ENCODE results near the gene TSPAN14. TPM values are rescaled to one million over a fixed set of nuclear protein-coding genes. Genes with fewer than 3 reads are reported as not detected.

Gene TSPAN14
- total and polyA plus RNA-seq, 2 donors (not counting 1 experiment from before 2014, with no cell fraction given) = 12.1 to 50.0 TPM

GRCh38 chr10:80535671-80536360, 81.7 kb downstream of the TSPAN14 start:
- DNase-seq (ENCODE audit: low read depth in 2 of 2) = peak; percentile 14 to 41
- Histone ChIP-seq H3K9ac (ENCODE audit: insufficient read depth, low read length) (no peak overlapping the region), H3K9me3 (ENCODE audit: control insufficient read depth, insufficient read depth, low read depth, low read length) (no peaks in the 10 kb centered on the region), H2AFZ (ENCODE audit: low read length) (peak overlapping the region; percentile 39), H3K36me3 (ENCODE audit: control insufficient read depth, insufficient read depth, low read length) (no peaks in the 10 kb centered on the region), H3K4me3 (replicated peaks in 1 of 4; ENCODE audit: control extremely low read depth in 1 of 4, insufficient read depth in 1 of 4, low read depth in 3 of 4, low read length in 4 of 4) (peak overlapping the region in 3 of 4 experiments; percentile 10 to 45 (median 17)), H3K4me2 (ENCODE audit: extremely low read depth, insufficient read depth, low read length) (no peak overlapping the region), H3K79me2 (ENCODE audit: control insufficient read depth, insufficient read depth, low read length) (no peaks in the 10 kb centered on the region), H3K27me3 (ENCODE audit: control insufficient read depth, insufficient read depth, low read length) (no peaks in the 10 kb centered on the region), H3K27ac (ENCODE audit: insufficient read depth, low read length) (no peak overlapping the region), H3K4me1 (ENCODE audit: control insufficient read depth, extremely low read depth, insufficient read depth, low read length) (no peaks in the 10 kb centered on the region), H4K20me1 (ENCODE audit: control insufficient read depth, extremely low read depth, insufficient read depth, low read length) (no peaks in the 10 kb centered on the region)
- TF ChIP-seq CTCF (conservative IDR thresholded peaks at IDR 0.05 in 1 of 2, IDR thresholded peaks at IDR 0.05 in 1 of 2; ENCODE audit: low read depth in 1 of 2, low read length in 2 of 2) = peak; percentile 32 to 50
- TF ChIP-seq EZH2 (IDR thresholded peaks at IDR 0.05; ENCODE audit: low read length, missing control alignments) = no peak

GRCh38 chr10:80536361-80536835, 82.3 kb downstream of the TSPAN14 start:
- Histone ChIP-seq H3K9ac (ENCODE audit: insufficient read depth, low read length) (no peak overlapping the region), H3K4me1 (ENCODE audit: control insufficient read depth, extremely low read depth, insufficient read depth, low read length) (no peaks in the 10 kb centered on the region), H3K27ac (ENCODE audit: insufficient read depth, low read length) (no peak overlapping the region), H3K36me3 (ENCODE audit: control insufficient read depth, insufficient read depth, low read length) (no peaks in the 10 kb centered on the region), H3K27me3 (ENCODE audit: control insufficient read depth, insufficient read depth, low read length) (no peaks in the 10 kb centered on the region), H3K79me2 (ENCODE audit: control insufficient read depth, insufficient read depth, low read length) (no peaks in the 10 kb centered on the region), H3K9me3 (ENCODE audit: control insufficient read depth, insufficient read depth, low read depth, low read length) (no peaks in the 10 kb centered on the region), H4K20me1 (ENCODE audit: control insufficient read depth, extremely low read depth, insufficient read depth, low read length) (no peaks in the 10 kb centered on the region), H3K4me3 (replicated peaks in 1 of 4; ENCODE audit: control extremely low read depth in 1 of 4, insufficient read depth in 1 of 4, low read depth in 3 of 4, low read length in 4 of 4) (peak overlapping the region in 1 of 4 experiments; percentile 45), H2AFZ (ENCODE audit: low read length) (no peak overlapping the region), H3K4me2 (ENCODE audit: extremely low read depth, insufficient read depth, low read length) (no peak overlapping the region)
- TF ChIP-seq EZH2 (IDR thresholded peaks at IDR 0.05; ENCODE audit: low read length, missing control alignments) (no peak), CTCF (conservative IDR thresholded peaks at IDR 0.05 in 1 of 2, IDR thresholded peaks at IDR 0.05 in 1 of 2; ENCODE audit: low read depth in 1 of 2, low read length in 2 of 2) (no peak)
- no peak for DNase-seq (ENCODE audit: low read depth in 2 of 2)

GRCh38 chr10:80537086-80537735, 83.1 kb downstream of the TSPAN14 start:
- no peaks in the 10 kb centered on the region for H3K36me3 ChIP-seq (ENCODE audit: control insufficient read depth, insufficient read depth, low read length)
- H3K4me1 ChIP-seq (ENCODE audit: control insufficient read depth, extremely low read depth, insufficient read depth, low read length) = no peaks in the 10 kb centered on the region
- no peak overlapping the region for H3K9ac ChIP-seq (ENCODE audit: insufficient read depth, low read length)
- no peaks in the 10 kb centered on the region for H3K27me3 ChIP-seq (ENCODE audit: control insufficient read depth, insufficient read depth, low read length)
- H4K20me1 ChIP-seq (ENCODE audit: control insufficient read depth, extremely low read depth, insufficient read depth, low read length) = no peaks in the 10 kb centered on the region
- DNase-seq (ENCODE audit: low read depth in 2 of 2) = no peak
- H3K4me3 ChIP-seq (replicated peaks in 1 of 4; ENCODE audit: control extremely low read depth in 1 of 4, insufficient read depth in 1 of 4, low read depth in 3 of 4, low read length in 4 of 4) = no peak overlapping the region
- no peak for TF ChIP-seq CTCF (conservative IDR thresholded peaks at IDR 0.05 in 1 of 2, IDR thresholded peaks at IDR 0.05 in 1 of 2; ENCODE audit: low read depth in 1 of 2, low read length in 2 of 2)
- TF ChIP-seq EZH2 (IDR thresholded peaks at IDR 0.05; ENCODE audit: low read length, missing control alignments) = no peak
- no peak overlapping the region for H3K27ac ChIP-seq (ENCODE audit: insufficient read depth, low read length)
- no peak overlapping the region for H3K4me2 ChIP-seq (ENCODE audit: extremely low read depth, insufficient read depth, low read length)
- H3K79me2 ChIP-seq (ENCODE audit: control insufficient read depth, insufficient read depth, low read length) = no peaks in the 10 kb centered on the region
- no peak overlapping the region for H2AFZ ChIP-seq (ENCODE audit: low read length)
- no peaks in the 10 kb centered on the region for H3K9me3 ChIP-seq (ENCODE audit: control insufficient read depth, insufficient read depth, low read depth, low read length)
